Psoas muscle (tissue), 8 donors: ENCODE data around the gene SH3RF3. TPM values are rescaled to one million over a fixed set of nuclear protein-coding genes. Genes with fewer than 3 reads are reported as not detected.

Experiments
- ATAC-seq, 4 donors: fragments of 200-7000 bp; cut with Tn5 transposase; one replicate each; pipeline ENCODE4 v1.9.1; 2020; ENCODE audit warnings: moderate library complexity in 3 of 4, mild to moderate bottlenecking in 2 of 4
- DNase-seq, 2 donors: peaks; one replicate each; pipeline ENCODE4 v3.0.0-alpha.2; 2020
- H3K27ac ChIP-seq: fragments of 200-600 bp; one replicate; pipeline ENCODE4 v1.8.0; 2022
- H3K27me3 ChIP-seq, 3 donors: fragments of 200-600 bp in 1 of 3; one replicate each; pipeline versions ENCODE4 v1.6.1 to v1.8.0; 2013 to 2022; ENCODE audit warnings: low read length in 2 of 3, mild to moderate bottlenecking in 2 of 3, moderate library complexity in 1 of 3; ENCODE audit not compliant: insufficient read depth in 3 of 3
- H3K36me3 ChIP-seq, 2 donors: fragments of 200-600 bp in 1 of 2; one replicate each; pipeline versions ENCODE4 v1.6.1 to v1.8.0; 2013 to 2022; ENCODE audit warnings: low read depth in 1 of 2, mild to moderate bottlenecking in 1 of 2, moderate library complexity in 1 of 2; ENCODE audit not compliant: insufficient read depth in 1 of 2
- H3K4me1 ChIP-seq: fragments of 200-600 bp; one replicate; pipeline ENCODE4 v1.8.0; 2022
- H3K4me3 ChIP-seq: fragments of 200-600 bp; one replicate; pipeline ENCODE4 v1.8.0; 2022; ENCODE audit warnings: mild to moderate bottlenecking
- H3K9me3 ChIP-seq: fragments of 200-600 bp; one replicate; pipeline ENCODE4 v1.8.0; 2022
- WGBS, 3 donors: extraction: QIAGEN DNeasy Blood & Tissue Kit; methylation state at CpG; one replicate each; pipeline versions ENCODE4 v1.1.6 to v1.1.7; 2013; 5-methylcytosine and 5-hydroxymethylcytosine counted together
- intact Hi-C, 2 donors: fragments of 100-400 bp; cut with DNase I; formaldehyde crosslinking; loops; one replicate each; pipeline versions ENCODE4 v1.11.0 to v1.14.2; 2022
- polyA plus RNA-seq, 3 donors: library from polyadenylated mRNA; stranded (reverse); fragments of 200-250 nt; gene quantifications; one replicate each; pipeline ENCODE4 v1.2.3, GENCODE V29; 2013
- total RNA-seq, 4 donors: library from RNA; stranded (reverse); fragmentation: NEBNext Ultra II Directional in 2 of 4; extraction: Animal tissue kit (Norgen Biotek cat#: 25700) in 2 of 4; gene quantifications; one replicate each; pipeline versions ENCODE4 v1.2.1 to v1.2.4, GENCODE V29; 2021 to 2023
- TF ChIP-seq, protein P1 (sequence below): fragments of 200-600 bp; IDR thresholded peaks from one replicate; pipeline ENCODE4 v1.8.0; 2022; ENCODE audit warnings: antibody characterized with exemption
- donor health status: healthy with polysubstance abuse.
- donor health status: DM: no; HTN: no; CAD: no; lungs with moderate emphysema.
- donor health status: Bipolar disorder and iron deficiency.
- donor health status: healthy.
- donor health status: DM: yes; HTN: yes; CAD: no.
- donor health status: DM: no; HTN: no; CAD: no.
- donor health status: DM: no; HTN: no; CAD: no.
- donor health status: DM: yes; HTN: yes; CAD: no.

SH3RF3 gene
- total and polyA plus RNA-seq, 7 donors = 4.6 to 27.0 (median 9.0) TPM

DNA sequence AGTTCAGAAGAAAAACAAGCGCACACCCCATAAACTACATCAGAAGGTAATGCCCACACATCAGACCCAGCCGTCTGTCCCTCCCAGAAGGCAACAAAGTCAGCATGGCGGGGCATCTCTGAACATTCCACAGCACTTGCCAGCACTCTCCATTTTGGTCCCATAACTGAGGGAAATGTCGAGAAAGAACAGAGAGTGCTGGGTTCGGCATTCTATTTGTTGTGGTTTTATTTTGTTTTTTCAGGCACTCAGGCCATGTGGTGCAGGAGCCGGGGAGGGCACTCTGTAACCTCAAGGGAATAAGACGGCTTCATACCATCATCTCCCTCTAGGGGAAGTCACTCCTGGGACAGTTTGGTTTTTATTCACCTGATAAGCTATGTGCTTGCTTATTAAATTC, 328.8 kb downstream of the SH3RF3 start:
- no peak for ATAC-seq
- Histone ChIP-seq H3K9me3 (no peaks in the 10 kb centered on the region), H3K4me3 (no peak overlapping the region), H3K4me1 (peaks cover 38% of the 10 kb centered on the region), H3K27ac (no peak overlapping the region), H3K36me3 (no peaks in the 10 kb centered on the region), H3K27me3 (no peaks in the 10 kb centered on the region)
- 54 to 75% (median 62%) methylated on average over 7 of the region's 7 CpGs for WGBS, 3 donors
- no peak for DNase-seq
- intact Hi-C loops = no loop called here
- TF ChIP-seq, protein P1, sequence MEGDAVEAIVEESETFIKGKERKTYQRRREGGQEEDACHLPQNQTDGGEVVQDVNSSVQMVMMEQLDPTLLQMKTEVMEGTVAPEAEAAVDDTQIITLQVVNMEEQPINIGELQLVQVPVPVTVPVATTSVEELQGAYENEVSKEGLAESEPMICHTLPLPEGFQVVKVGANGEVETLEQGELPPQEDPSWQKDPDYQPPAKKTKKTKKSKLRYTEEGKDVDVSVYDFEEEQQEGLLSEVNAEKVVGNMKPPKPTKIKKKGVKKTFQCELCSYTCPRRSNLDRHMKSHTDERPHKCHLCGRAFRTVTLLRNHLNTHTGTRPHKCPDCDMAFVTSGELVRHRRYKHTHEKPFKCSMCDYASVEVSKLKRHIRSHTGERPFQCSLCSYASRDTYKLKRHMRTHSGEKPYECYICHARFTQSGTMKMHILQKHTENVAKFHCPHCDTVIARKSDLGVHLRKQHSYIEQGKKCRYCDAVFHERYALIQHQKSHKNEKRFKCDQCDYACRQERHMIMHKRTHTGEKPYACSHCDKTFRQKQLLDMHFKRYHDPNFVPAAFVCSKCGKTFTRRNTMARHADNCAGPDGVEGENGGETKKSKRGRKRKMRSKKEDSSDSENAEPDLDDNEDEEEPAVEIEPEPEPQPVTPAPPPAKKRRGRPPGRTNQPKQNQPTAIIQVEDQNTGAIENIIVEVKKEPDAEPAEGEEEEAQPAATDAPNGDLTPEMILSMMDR = no peak

DNA sequence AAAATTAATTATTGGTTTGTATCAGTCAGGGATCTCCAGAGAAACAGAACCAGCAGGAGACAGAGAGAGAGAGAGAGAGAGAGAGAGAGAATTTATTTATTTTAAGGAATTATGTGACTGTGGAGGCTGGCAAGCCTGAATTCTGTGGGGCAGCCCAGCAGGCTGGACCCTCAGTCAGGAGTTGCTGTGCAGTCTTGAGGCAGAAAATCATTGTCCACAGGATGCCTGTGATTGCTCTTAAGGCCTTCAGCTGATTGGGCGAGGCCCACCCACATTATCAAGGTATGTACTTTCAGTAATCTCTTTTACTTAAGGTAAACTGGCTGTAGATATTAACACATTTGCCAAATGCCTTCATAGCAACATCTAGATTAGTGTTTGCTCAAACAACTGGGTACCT, 329.5 kb downstream of the SH3RF3 start:
- Histone ChIP-seq H3K27ac (no peak overlapping the region), H3K4me3 (no peak overlapping the region), H3K27me3 (no peaks in the 10 kb centered on the region), H3K9me3 (no peaks in the 10 kb centered on the region), H3K4me1 (peaks cover 38% of the 10 kb centered on the region), H3K36me3 (no peaks in the 10 kb centered on the region)
- WGBS, 3 donors = 98 to 100% (median 100%) methylated on average over 1 of the region's 1 CpG
- intact Hi-C loops = no loop called here
- TF ChIP-seq, protein P1 = no peak
- ATAC-seq (no peak), DNase-seq (no peak)

DNA sequence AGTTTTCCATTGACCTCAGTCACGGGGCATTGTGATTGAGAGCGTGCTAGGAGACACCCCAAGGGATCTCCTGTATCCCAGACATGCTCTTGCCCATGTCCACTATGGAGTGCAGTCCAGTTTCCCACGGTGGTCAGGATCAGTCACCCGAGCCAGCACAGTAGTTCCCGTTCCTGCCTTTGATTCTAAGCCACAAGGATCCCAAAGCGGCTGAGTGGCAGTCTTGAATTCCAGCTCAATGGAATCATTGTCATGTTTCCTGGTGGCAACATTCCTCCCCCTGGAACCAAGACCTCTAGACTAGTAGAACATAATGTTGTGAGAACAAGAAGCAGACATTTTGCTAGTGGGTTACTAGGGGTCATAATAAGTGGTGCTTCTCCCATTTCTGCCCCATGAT, 330.5 kb downstream of the SH3RF3 start:
- Histone ChIP-seq H3K27ac (no peak overlapping the region), H3K9me3 (no peaks in the 10 kb centered on the region), H3K4me3 (no peak overlapping the region), H3K36me3 (no peaks in the 10 kb centered on the region), H3K4me1 (peaks cover 38% of the 10 kb centered on the region), H3K27me3 (no peaks in the 10 kb centered on the region)
- intact Hi-C loops = no loop called here
- TF ChIP-seq, protein P1 = no peak
- DNase-seq (no peak), ATAC-seq (peak; percentile 20 to 76 (median 70))
- 39 to 50% (median 41%) methylated on average over 6 of the region's 6 CpGs for WGBS, 3 donors

DNA sequence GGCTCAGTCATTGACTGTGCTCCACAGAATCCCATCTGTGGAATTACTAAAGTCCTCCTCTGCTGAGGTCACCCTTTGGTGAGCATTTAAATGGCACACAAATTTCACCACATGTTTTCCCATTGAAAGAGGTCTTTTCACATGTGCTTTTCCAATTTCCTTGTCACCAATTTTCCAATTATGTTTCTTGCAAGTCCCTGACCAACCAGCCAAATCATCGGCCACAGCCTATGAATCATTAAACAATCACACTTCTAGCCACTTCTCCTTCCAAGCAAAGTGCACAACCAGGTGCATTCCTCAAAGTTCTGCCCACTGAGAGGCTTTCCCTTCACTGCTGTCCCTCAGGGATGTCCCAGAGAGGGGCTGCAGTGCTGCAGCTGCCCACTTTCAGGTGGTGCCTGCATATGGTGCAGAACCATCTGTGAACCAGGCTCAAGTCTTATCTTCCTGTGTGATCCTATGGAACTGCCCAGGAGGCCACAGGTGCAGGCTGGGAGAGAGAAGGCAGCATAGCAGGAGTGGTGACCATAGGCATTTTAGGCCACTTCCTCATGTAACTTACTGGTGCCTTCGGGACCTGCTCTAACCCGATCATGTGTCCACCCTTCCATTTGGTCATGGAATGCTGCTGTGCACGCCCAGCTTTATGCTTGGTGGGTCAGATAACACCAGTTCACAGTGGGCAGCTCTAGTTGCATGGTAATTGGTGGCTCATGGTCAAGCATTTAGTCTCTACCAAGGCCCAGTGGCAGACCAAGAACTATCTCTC, 331.7 kb downstream of the SH3RF3 start:
- intact Hi-C loops = no loop called here
- WGBS, 3 donors = 39 to 70% (median 54%) methylated on average over 4 of the region's 4 CpGs
- H3K27me3 ChIP-seq = no peaks in the 10 kb centered on the region

More for the DNA sequence above, 331.7 kb downstream of the SH3RF3 start:
- no peak overlapping the region for H3K4me3 ChIP-seq
- no peak for DNase-seq
- no peaks in the 10 kb centered on the region for H3K9me3 ChIP-seq
- no peak overlapping the region for H3K27ac ChIP-seq
- no peaks in the 10 kb centered on the region for H3K36me3 ChIP-seq
- TF ChIP-seq, protein P1 = no peak
- peak in 1 of 4 donors; percentile 47 for ATAC-seq
- peaks cover 38% of the 10 kb centered on the region for H3K4me1 ChIP-seq
